Measurements from ENCODE around the gene GOLGA6A.

DNA sequence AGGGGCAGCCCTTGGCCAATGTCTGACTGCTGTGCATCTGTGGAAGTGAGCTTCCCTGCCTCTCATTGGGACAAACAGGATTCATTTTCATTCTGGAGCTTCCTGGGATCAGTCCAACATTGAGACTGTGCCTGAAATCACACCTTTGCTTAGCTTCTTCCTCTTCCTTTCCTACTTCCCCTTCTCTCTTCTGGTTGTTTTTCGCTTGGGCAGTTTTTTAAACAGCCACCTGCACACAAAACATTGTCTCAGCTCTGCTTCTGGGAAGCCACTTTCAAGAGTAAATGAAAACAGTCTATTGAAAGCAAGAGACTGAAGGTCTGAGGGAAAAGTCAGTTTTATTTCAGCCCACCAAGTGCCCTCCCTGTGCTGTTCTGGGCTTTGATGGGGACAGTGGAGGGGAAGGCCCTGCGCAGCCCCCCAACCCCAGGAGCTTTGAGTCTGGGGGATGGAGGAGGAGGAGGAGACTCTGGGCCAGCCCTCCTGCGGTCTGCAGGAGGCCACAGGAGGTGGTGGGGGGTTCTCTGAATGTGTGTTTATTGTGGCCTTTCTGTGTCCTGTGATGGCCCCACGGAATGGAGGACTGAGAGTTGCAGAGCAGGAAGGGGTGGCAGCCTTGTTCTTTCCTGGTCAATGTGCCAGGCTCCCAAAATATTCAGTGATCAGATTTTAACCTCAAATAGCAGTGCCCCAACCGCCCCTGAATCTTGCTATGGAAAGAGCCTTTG lies 40.2 kb upstream of the GOLGA6A start:
- TF ChIP-seq ADNP (CRISPR knock-in tag; IDR thresholded peaks at IDR 0.05) (no peak), ZFP41 (CRISPR knock-in tag; IDR thresholded peaks at IDR 0.05; ENCODE audit: borderline replicate concordance) (no peak), GABPB1 (CRISPR knock-in tag; IDR thresholded peaks at IDR 0.05) (no peak), ATF3 (CRISPR knock-in tag; IDR thresholded peaks at IDR 0.05) (no peak), ZFAT (CRISPR knock-in tag; conservative IDR thresholded peaks at IDR 0.05) (no peak), TBX3 (IDR thresholded peaks at IDR 0.05; ENCODE audit: borderline replicate concordance) (no peak), ZBTB34 (CRISPR knock-in tag; IDR thresholded peaks at IDR 0.05) (no peak), SMYD3 (CRISPR knock-in tag; IDR thresholded peaks at IDR 0.05) (no peak), MXI1 (IDR thresholded peaks at IDR 0.05; ENCODE audit: borderline replicate concordance, low read depth, low read length) (no peak), CSRNP1 (CRISPR knock-in tag; IDR thresholded peaks at IDR 0.05) (no peak), TCF7 (IDR thresholded peaks at IDR 0.05; ENCODE audit: low read depth) (no peak), ZBTB3 (CRISPR knock-in tag; IDR thresholded peaks at IDR 0.05; ENCODE audit: borderline replicate concordance, low read depth) (no peak), EP300 (IDR thresholded peaks at IDR 0.05; ENCODE audit: low read depth in 2 of 2, low read length in 2 of 2) (no peak), EP300 (CRISPR knock-in tag; IDR thresholded peaks at IDR 0.05; ENCODE audit: borderline replicate concordance) (no peak)

Data from HepG2 (cell line).